Left hindlimb (tissue), 1 donor: Measurements from ENCODE around the gene TMEM255A.
"Not testable (repeated sequence)": the region's sequence is repeated elsewhere in the genome, so short reads cannot be mapped to it uniquely, and the experiment has no call there.

Experiments used
- DNase-seq: peaks from one replicate; pipeline ENCODE4 v3.0.0-alpha.2; 2018

TMEM255A gene

GRCh38 chrX:120310861-120311726, at the start of gene TMEM255A:
Gene TMEM255A, minus strand, starts transcription at chrX:120311461. Its CDS starts 152 bp downstream, at chrX:120311309.
- DNase-seq = no peak

DNA sequence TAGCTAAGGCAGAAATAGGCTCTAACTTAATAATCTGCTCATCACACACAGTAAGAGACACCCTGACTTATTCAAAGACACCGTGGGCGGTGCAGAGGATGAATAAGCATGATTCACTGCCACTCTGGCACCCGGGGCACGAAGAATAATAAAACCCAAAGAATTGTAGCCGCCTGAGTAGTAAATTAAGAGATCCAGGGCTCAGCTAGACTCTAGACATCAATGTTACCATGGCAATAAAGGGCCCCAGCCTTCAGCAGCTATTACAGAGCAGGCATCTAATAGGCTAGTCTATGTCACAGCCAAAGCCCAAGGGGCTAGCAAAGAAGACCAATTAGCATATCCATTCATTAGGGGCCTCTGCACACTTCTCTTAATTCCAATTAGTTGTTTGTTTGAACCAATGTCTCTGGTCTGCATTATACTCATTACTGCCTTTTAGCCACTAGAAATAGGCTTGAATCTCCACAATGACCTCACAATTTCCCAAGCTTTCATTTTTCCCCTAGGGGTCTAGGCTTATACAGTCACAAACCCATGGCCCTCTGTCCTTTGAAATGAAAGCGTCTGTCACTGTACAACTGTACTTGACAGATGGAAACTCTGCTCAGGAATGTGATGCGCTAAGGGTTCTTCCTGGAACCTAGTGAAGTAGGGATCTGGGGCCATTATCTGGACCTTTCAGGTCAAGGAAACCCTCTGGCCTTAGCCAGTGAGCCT, 47.6 kb upstream of the TMEM255A start:
- no peak for DNase-seq

DNA sequence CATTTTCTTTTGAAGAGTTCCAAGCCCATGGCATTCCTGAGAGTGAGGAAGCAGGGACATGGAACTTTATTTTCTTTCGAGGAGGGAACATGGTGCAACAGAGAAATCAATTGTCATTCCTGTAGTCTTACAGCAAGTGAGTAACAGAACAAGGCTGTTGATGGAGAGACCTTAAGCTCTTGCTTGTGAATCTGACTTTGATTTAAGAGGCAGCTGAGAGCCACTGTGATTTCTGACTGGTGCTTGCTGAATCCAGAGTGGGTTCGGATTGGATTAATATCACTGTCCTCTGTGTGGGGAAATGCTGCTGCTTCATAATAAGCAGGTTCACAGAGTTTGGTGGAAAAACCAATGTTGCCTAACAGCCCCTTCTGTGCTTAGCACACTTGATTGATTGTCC, 45.9 kb upstream of the TMEM255A start:
- no peak for DNase-seq

DNA sequence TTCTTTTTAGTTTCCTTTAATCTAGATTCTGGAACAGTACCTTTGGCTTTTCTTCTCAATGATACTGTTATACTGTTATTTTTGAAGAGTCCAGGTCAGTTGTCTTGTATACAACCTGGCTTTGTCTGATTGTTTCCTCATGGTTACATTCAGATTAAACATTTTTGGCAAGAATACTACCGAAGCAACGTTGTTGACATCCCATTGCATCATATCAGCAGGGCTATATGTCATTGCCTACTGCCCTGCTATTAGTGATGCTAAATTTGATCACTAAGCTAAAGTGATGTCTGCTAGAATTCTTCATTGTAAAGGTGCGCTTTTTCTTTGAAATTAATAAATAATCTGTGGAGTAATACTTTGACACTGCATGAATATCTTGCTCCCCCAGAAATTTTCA, 44.8 kb upstream of the TMEM255A start:
- no peak for DNase-seq

- DNase-seq = no peak
Measured at GRCh38 chrX:120350450-120351138, 39.3 kb upstream of the TMEM255A start.

DNA sequence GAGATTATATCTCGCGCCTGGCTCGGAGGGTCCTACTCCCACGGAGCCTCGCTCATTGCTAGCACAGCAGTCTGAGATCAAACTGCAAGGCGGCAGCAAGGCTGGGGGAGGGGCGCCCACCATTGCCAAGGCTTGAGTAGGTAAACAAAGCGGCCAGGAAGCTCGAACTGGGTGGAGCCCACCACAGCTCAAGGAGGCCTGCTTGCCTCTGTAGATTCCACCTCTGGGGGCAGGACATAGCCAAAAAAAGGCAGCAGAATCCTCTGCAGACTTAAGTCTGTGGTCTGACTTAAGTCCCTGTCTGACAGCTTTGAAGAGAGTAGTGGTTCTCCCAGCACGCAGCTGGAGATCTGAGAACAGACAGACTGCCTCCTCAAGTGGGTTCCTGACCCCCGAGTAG, 33.3 kb upstream of the TMEM255A start:
- DNase-seq = not testable (repeated sequence)

- no peak for DNase-seq
Measured at GRCh38 chrX:120336899-120337298, 25.6 kb upstream of the TMEM255A start.

- DNase-seq = no peak
Measured at GRCh38 chrX:120335289-120335688, 24.0 kb upstream of the TMEM255A start.

- DNase-seq = no peak
Measured at GRCh38 chrX:120334603-120335002, 23.3 kb upstream of the TMEM255A start.

GRCh38 chrX:120334151-120334550, 22.9 kb upstream of the TMEM255A start:
- no peak for DNase-seq

- DNase-seq = no peak
Measured at GRCh38 chrX:120332394-120332793, 21.1 kb upstream of the TMEM255A start.

GRCh38 chrX:120331116-120331515, 19.9 kb upstream of the TMEM255A start:
- DNase-seq = no peak

GRCh38 chrX:120321520-120322281, 10.4 kb upstream of the TMEM255A start:
- no peak for DNase-seq

DNA sequence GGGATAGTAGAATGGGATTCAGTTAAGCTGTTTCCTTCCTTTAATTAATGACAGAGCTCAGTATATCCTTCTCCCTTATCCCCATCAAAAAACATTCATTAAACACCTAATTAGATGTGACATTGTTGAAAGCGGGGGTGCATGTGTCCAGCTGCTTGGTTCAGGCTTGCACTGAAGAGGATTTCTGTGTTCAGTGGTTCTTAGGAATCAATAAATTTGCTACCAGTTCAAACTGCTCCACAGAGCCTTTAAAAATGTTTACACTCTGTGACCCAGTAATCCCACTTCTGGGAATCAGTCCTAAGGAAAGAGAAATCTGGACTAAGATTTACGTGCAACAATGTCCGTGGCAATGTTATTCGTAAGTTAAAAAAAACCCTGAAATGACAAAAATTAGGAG, 7.2 kb upstream of the TMEM255A start:
- DNase-seq = no peak

- DNase-seq = no peak
Measured at GRCh38 chrX:120316587-120317283, 5.5 kb upstream of the TMEM255A start.

GRCh38 chrX:120315776-120316175, 4.5 kb upstream of the TMEM255A start:
- no peak for DNase-seq

GRCh38 chrX:120311727-120312063, 434 bp upstream of the TMEM255A start:
- no peak for DNase-seq

GRCh38 chrX:120309873-120310705, 1.2 kb downstream of the TMEM255A start:
- DNase-seq = no peak

- DNase-seq = peak; percentile 57
Measured at GRCh38 chrX:120308959-120309872, 2.0 kb downstream of the TMEM255A start.

- no peak for DNase-seq
Measured at GRCh38 chrX:120308558-120308957, 2.7 kb downstream of the TMEM255A start.
